ENCODE data around the gene TTLL9. TPM values are rescaled to one million over a fixed set of nuclear protein-coding genes. Genes with fewer than 3 reads are reported as not detected.
"Not testable (repeated sequence)": the region's sequence is repeated elsewhere in the genome, so short reads cannot be mapped to it uniquely, and the experiment has no call there.

Gene TTLL9
- total RNA-seq: not detected

DNA sequence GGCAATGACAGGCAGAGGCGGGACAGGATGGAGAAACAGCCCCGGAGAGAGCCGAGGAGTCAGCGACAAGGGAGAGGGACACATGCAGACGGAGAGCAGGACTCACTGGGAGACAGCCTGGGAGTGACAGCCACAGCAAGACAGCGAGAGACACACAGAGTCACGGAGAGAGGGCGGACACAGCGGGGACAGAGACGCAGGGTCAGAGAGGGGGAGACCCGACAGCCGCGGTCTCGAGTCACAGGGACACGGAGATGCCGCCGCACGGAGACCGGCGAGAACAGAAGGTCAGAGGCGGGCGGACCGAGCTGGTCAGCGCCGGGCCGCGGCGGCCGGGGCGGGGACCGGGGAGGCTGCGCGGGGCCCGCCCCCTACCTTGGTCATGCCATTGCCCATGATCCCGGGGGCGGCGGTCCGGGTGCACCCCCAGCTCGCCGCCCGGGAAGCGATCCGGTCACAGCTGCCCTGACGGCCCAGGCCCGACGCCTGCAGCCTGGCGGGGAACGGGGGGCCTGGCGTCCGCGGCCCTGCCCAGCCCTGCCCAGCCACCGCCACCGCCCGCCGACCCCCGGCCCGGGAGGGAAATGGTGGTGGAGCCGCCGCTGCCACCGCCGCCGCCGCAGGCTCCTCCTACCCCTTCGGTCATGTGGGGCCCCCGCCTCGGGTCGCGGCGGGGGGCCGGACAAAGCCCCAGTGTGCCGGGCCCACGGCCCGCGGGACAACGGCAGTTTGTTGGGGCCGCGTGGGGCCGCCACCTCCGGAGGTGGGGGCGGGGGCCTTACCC is at the start of gene TTLL9, which contains the start of gene DUSP15:
Gene TTLL9, plus strand, starts transcription at position 693 of the 784 bp plus-strand sequence. CDS start 493 bp downstream, outside the sequence.
Gene DUSP15, minus strand, starts transcription at position 586 of the 784 bp plus-strand sequence. Its CDS starts 190 bp downstream, at position 396.
- no peak for DNase-seq (ENCODE audit: low spot score)

DNA sequence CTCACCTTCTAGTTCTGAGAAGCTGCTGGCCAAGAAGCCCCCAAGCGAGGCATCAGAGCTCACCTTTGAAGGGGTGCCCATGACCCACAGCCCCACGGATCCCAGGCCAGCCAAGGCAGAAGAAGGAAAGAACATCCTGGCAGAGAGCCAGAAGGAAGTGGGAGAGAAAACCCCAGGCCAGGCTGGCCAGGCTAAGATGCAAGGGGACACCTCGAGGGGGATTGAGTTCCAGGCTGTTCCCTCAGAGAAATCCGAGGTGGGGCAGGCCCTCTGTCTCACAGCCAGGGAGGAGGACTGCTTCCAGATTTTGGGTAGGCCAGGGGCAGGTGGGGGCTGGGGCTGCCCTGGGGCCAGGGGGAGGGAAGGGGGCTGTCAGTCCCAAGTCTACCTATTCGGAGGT is 49.0 kb upstream of the TTLL9 start:
- ATAC-seq: no peak
- no peak overlapping the region for H3K4me3 Mint-ChIP-seq
- no peaks in the 10 kb centered on the region for H3K36me3 Mint-ChIP-seq

More for the DNA sequence above, at the start of gene TTLL9, which contains the start of gene DUSP15:
- no peaks in the 10 kb centered on the region for H3K36me3 Mint-ChIP-seq
- peak within 1 kb of the TSS; percentile 97 for H3K4me3 Mint-ChIP-seq
- peaks cover 11 to 15% of the 10 kb centered on the region in 2 donors for H3K4me1 Mint-ChIP-seq (ENCODE audit: low read depth in 2 of 2)
- no peaks in the 10 kb centered on the region for H3K9me3 Mint-ChIP-seq
- peak; percentile 57 to 71 for ATAC-seq
- H3K27ac Mint-ChIP-seq: peak within 1 kb of the TSS in 1 of 2 donors; percentile 51
- H3K27me3 Mint-ChIP-seq: peaks cover 44 to 56% of the 10 kb centered on the region in 2 donors

GRCh38 chr20:31822421-31823330 is 47.8 kb upstream of the TTLL9 start:
- peak; percentile 79 to 84 for ATAC-seq
- no peak overlapping the region for H3K27ac Mint-ChIP-seq
- peaks cover 0 to 7% of the 10 kb centered on the region in 2 donors for H3K27me3 Mint-ChIP-seq
- no peaks in the 10 kb centered on the region for H3K36me3 Mint-ChIP-seq
- peaks cover 0 to 4% of the 10 kb centered on the region in 2 donors for H3K4me1 Mint-ChIP-seq (ENCODE audit: low read depth in 2 of 2)
- DNase-seq (ENCODE audit: low spot score): peak; percentile 72
- no peak overlapping the region for H3K4me3 Mint-ChIP-seq
- no peaks in the 10 kb centered on the region for H3K9me3 Mint-ChIP-seq

More for the DNA sequence above, 49.0 kb upstream of the TTLL9 start:
- Mint-ChIP-seq H3K27ac (no peak overlapping the region), H3K4me1 (ENCODE audit: low read depth in 2 of 2) (peaks cover 0 to 4% of the 10 kb centered on the region in 2 donors), H3K9me3 (no peaks in the 10 kb centered on the region), H3K27me3 (peaks cover 0 to 7% of the 10 kb centered on the region in 2 donors)
- no peak for DNase-seq (ENCODE audit: low spot score)

DNA sequence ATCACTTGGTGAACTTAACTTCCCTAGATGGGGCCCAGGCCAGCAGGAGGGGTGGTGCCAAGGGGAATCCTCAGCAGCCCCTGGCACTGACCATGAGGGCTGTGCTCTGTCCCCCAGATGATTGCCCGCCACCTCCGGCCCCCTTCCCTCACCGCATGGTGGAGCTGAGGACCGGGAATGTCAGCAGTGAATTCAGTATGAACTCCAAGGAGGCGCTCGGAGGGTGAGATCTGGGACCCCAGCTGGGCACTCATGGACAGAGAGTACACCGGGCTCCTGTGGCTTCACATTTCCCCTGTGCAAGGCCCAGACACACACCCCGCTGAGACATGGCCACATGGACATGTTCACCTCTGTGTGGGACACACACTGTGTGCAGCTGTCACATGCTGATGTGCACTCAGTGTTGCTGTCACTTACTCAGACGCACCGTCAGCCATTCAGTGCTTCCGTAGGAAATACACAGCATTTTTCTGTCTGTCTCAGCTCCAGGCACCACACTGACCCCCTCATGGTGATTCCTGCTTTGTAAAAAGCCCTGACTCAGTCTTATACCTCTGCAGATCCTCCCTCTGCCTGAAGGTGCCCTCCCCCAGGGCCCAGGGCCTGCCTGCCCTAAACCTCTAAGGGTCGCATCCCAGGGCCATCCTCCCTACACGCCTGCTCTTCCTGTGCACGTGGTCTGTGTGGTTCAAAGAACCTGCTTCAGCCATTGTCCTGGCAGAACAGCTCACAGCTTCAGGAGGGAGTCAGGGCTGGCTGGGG is 46.9 kb upstream of the TTLL9 start:
- H3K4me3 Mint-ChIP-seq: no peak overlapping the region
- no peaks in the 10 kb centered on the region for H3K36me3 Mint-ChIP-seq
- no peak overlapping the region for H3K27ac Mint-ChIP-seq
- DNase-seq (ENCODE audit: low spot score) (no peak), ATAC-seq (no peak)
- peaks cover 0 to 4% of the 10 kb centered on the region in 2 donors for H3K4me1 Mint-ChIP-seq (ENCODE audit: low read depth in 2 of 2)
- H3K27me3 Mint-ChIP-seq: peaks cover 0 to 7% of the 10 kb centered on the region in 2 donors
- no peaks in the 10 kb centered on the region for H3K9me3 Mint-ChIP-seq

DNA sequence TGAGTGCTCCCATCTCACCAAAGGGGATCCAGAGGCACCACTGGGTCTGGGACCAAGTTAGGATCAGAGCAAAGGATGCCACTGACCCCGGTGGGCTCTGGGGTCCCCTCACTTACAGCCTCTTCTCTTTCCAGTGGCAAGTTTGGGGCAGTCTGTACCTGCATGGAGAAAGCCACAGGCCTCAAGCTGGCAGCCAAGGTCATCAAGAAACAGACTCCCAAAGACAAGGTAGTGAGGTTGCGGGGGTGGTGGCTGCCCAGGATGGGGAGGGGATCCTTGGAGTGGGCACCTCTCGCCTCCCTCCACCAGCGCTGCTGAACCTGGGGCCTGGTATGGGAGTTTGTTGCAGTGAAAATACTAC is 46.3 kb upstream of the TTLL9 start:
- ATAC-seq (no peak), DNase-seq (ENCODE audit: low spot score) (no peak)
- H3K27ac Mint-ChIP-seq: no peak overlapping the region
- H3K27me3 Mint-ChIP-seq: peaks cover 0 to 7% of the 10 kb centered on the region in 2 donors
- no peaks in the 10 kb centered on the region for H3K36me3 Mint-ChIP-seq
- no peaks in the 10 kb centered on the region for H3K9me3 Mint-ChIP-seq
- H3K4me3 Mint-ChIP-seq: no peak overlapping the region
- H3K4me1 Mint-ChIP-seq (ENCODE audit: low read depth in 2 of 2): peaks cover 0 to 4% of the 10 kb centered on the region in 2 donors

- no peak overlapping the region for H3K27ac Mint-ChIP-seq
- no peak overlapping the region for H3K4me3 Mint-ChIP-seq
- H3K4me1 Mint-ChIP-seq (ENCODE audit: low read depth in 2 of 2): peaks cover 0 to 4% of the 10 kb centered on the region in 2 donors
- no peaks in the 10 kb centered on the region for H3K9me3 Mint-ChIP-seq
- ATAC-seq (no peak), DNase-seq (ENCODE audit: low spot score) (no peak)
- no peaks in the 10 kb centered on the region for H3K36me3 Mint-ChIP-seq
- peaks cover 0 to 7% of the 10 kb centered on the region in 2 donors for H3K27me3 Mint-ChIP-seq
These were observed 45.7 kb upstream of the TTLL9 start for GRCh38 chr20:31824554-31825313.

DNA sequence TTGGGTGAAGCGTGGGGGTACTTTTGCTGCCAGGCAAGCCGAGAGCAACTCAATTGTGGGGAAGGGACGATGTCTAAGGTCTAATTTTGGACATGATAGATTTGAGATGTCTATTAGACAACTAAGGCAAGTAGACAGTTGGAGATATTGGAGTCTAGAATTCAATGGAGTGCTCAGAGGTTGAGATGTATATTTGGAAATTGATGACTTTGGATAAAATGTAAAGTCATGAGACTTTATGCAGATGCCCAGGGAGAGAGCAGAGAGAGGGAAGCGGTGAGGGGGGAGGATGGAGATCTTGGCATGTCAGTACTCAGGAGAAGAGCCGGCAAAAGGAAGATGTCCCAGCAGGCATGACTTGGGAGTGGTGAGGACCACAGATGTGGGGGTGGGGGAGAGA is 44.4 kb upstream of the TTLL9 start:
- Mint-ChIP-seq H3K27me3 (peaks cover 0 to 7% of the 10 kb centered on the region in 2 donors), H3K9me3 (no peaks in the 10 kb centered on the region), H3K27ac (no peak overlapping the region), H3K4me3 (no peak overlapping the region), H3K4me1 (ENCODE audit: low read depth in 2 of 2) (peaks cover 0 to 4% of the 10 kb centered on the region in 2 donors), H3K36me3 (no peaks in the 10 kb centered on the region)
- ATAC-seq: no peak
- DNase-seq (ENCODE audit: low spot score): no peak

- peak; percentile 34 for DNase-seq (ENCODE audit: low spot score)
- no peak for ATAC-seq
- H3K27me3 Mint-ChIP-seq: peaks cover 0 to 6% of the 10 kb centered on the region in 2 donors
- H3K4me1 Mint-ChIP-seq (ENCODE audit: low read depth in 2 of 2): peaks cover 0 to 3% of the 10 kb centered on the region in 2 donors
- no peak overlapping the region for H3K4me3 Mint-ChIP-seq
- no peaks in the 10 kb centered on the region for H3K9me3 Mint-ChIP-seq
- H3K27ac Mint-ChIP-seq: no peak overlapping the region
- H3K36me3 Mint-ChIP-seq: no peaks in the 10 kb centered on the region
These were observed 43.4 kb upstream of the TTLL9 start for GRCh38 chr20:31827059-31827458.

GRCh38 chr20:31828016-31828415 is 42.4 kb upstream of the TTLL9 start:
- not testable (repeated sequence) for H3K27ac Mint-ChIP-seq; DNase-seq (ENCODE audit: low spot score); ATAC-seq; H3K4me3 Mint-ChIP-seq; H3K9me3 Mint-ChIP-seq; H3K27me3 Mint-ChIP-seq; H3K4me1 Mint-ChIP-seq (ENCODE audit: low read depth in 2 of 2); H3K36me3 Mint-ChIP-seq

DNA sequence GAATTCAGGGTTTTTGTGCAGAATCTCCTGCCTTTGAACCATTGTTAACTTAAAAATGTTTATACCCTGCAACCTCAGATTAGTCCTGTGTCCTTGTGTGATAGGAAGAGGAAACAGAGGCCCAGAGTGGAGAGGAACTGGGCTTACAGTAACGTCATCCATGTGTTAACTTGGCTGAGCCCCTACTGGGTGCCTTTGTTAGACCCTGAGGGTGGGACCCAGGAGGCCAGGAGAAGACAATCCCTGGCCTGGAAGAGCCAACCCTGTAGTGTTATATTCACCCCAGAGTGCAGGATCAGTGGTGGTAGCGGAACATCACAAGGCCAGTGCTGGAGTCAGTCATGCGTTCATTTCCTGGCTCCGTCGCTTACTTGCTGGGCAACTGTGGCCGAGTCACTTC is 40.7 kb upstream of the TTLL9 start:
- Mint-ChIP-seq H3K36me3 (no peaks in the 10 kb centered on the region), H3K4me3 (no peak overlapping the region), H3K27ac (no peak overlapping the region), H3K27me3 (no peaks in the 10 kb centered on the region), H3K4me1 (ENCODE audit: low read depth in 2 of 2) (peaks cover under 1 to 6% of the 10 kb centered on the region in 2 donors), H3K9me3 (no peaks in the 10 kb centered on the region)
- ATAC-seq (no peak), DNase-seq (ENCODE audit: low spot score) (no peak)

- H3K4me1 Mint-ChIP-seq (ENCODE audit: low read depth in 2 of 2): peaks cover 8 to 10% of the 10 kb centered on the region in 2 donors
- no peak overlapping the region for H3K4me3 Mint-ChIP-seq
- no peak overlapping the region for H3K27ac Mint-ChIP-seq
- DNase-seq (ENCODE audit: low spot score) (no peak), ATAC-seq (no peak)
- H3K9me3 Mint-ChIP-seq: no peaks in the 10 kb centered on the region
- H3K36me3 Mint-ChIP-seq: no peaks in the 10 kb centered on the region
- no peaks in the 10 kb centered on the region for H3K27me3 Mint-ChIP-seq
These were observed 39.9 kb upstream of the TTLL9 start for GRCh38 chr20:31830406-31830981.

- Mint-ChIP-seq H3K36me3 (no peaks in the 10 kb centered on the region), H3K4me1 (ENCODE audit: low read depth in 2 of 2) (peaks cover 12 to 15% of the 10 kb centered on the region in 2 donors), H3K27ac (no peak overlapping the region), H3K27me3 (no peaks in the 10 kb centered on the region), H3K4me3 (no peak overlapping the region), H3K9me3 (no peaks in the 10 kb centered on the region)
- ATAC-seq (no peak), DNase-seq (ENCODE audit: low spot score) (no peak)
These were observed 39.2 kb upstream of the TTLL9 start for GRCh38 chr20:31831211-31831610.

Measured in natural killer cell treated with Interleukin-12 subunit alpha and Interleukin-12 subunit beta and Interleukin-15 and Interleukin-18, amount 100 ng/mL, for 72 hours (primary cell).